Measurements from ENCODE around the gene KLHDC3.

DNA sequence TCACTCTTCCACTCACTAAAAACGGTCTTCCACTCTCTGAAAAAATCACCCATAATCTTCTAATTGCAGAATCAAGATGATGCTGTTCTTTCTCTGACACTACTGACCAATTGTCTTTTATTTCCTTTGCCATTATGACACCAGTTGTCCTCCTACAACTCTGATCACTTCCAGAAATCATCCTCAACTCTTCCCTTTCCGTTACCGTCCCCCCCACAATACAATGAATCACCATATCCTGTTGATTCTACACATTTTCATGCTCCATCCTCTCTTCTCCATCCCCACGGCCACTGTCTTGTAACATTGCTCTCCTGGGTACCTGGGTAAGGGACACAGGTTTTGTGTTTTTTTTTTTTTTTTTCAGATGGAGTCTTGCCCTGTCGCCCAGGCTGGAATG, 32.2 kb upstream of the KLHDC3 start:
- TF ChIP-seq, protein P1, sequence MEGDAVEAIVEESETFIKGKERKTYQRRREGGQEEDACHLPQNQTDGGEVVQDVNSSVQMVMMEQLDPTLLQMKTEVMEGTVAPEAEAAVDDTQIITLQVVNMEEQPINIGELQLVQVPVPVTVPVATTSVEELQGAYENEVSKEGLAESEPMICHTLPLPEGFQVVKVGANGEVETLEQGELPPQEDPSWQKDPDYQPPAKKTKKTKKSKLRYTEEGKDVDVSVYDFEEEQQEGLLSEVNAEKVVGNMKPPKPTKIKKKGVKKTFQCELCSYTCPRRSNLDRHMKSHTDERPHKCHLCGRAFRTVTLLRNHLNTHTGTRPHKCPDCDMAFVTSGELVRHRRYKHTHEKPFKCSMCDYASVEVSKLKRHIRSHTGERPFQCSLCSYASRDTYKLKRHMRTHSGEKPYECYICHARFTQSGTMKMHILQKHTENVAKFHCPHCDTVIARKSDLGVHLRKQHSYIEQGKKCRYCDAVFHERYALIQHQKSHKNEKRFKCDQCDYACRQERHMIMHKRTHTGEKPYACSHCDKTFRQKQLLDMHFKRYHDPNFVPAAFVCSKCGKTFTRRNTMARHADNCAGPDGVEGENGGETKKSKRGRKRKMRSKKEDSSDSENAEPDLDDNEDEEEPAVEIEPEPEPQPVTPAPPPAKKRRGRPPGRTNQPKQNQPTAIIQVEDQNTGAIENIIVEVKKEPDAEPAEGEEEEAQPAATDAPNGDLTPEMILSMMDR (IDR thresholded peaks at IDR 0.05 in 4 of 5, conservative IDR thresholded peaks at IDR 0.05 in 1 of 5), result no peak
- no peak for TF ChIP-seq POLR2A (IDR thresholded peaks at IDR 0.05)

Measured in gastrocnemius medialis (tissue), 4 donors.